HG03571 (cell line): ENCODE measurements around the gene TDP2.

Source experiments
- ATAC-seq: cut with Tn5 transposase; IDR thresholded peaks from one replicate; pipeline ENCODE4 v1.9.1; 2021; ENCODE audit not compliant: unreplicated experiment

Gene TDP2

GRCh38 chr6:24666641-24667377 is at the start of gene TDP2, which contains the start of gene ACOT13:
Gene TDP2, minus strand, starts transcription at chr6:24666899. Its CDS starts 37 bp downstream, at chr6:24666862.
Gene ACOT13, plus strand, starts transcription at chr6:24667077. Its CDS starts 187 bp downstream, at chr6:24667264.
- ATAC-seq: peak; percentile 95

GRCh38 chr6:24710519-24711303 is 44.0 kb upstream of the TDP2 start:
- no peak for ATAC-seq

GRCh38 chr6:24709014-24709711 is 42.5 kb upstream of the TDP2 start:
- no peak for ATAC-seq

GRCh38 chr6:24708612-24709011 is 41.9 kb upstream of the TDP2 start:
- no peak for ATAC-seq

GRCh38 chr6:24704468-24704867 is 37.8 kb upstream of the TDP2 start:
- no peak for ATAC-seq

- ATAC-seq: no peak
Observed at GRCh38 chr6:24702720-24703282, 36.1 kb upstream of the TDP2 start.

- ATAC-seq: no peak
Observed at GRCh38 chr6:24699521-24700359, 33.0 kb upstream of the TDP2 start.

GRCh38 chr6:24696097-24696496 is 29.4 kb upstream of the TDP2 start:
- no peak for ATAC-seq

- peak; percentile 60 for ATAC-seq
Observed at GRCh38 chr6:24695635-24696034, 28.9 kb upstream of the TDP2 start.

GRCh38 chr6:24694198-24694597 is 27.5 kb upstream of the TDP2 start:
- ATAC-seq: no peak

- no peak for ATAC-seq
Observed at GRCh38 chr6:24692848-24693592, 26.3 kb upstream of the TDP2 start.

- ATAC-seq: no peak
Observed at GRCh38 chr6:24692415-24692814, 25.7 kb upstream of the TDP2 start.

- ATAC-seq: no peak
Observed at GRCh38 chr6:24692003-24692402, 25.3 kb upstream of the TDP2 start.

GRCh38 chr6:24691550-24691949 is 24.9 kb upstream of the TDP2 start:
- ATAC-seq: no peak

- ATAC-seq: no peak
Observed at GRCh38 chr6:24690593-24690992, 23.9 kb upstream of the TDP2 start.

GRCh38 chr6:24689964-24690363 is 23.3 kb upstream of the TDP2 start:
- no peak for ATAC-seq

- ATAC-seq: no peak
Observed at GRCh38 chr6:24686946-24687345, 20.2 kb upstream of the TDP2 start.

GRCh38 chr6:24686408-24686807 is 19.7 kb upstream of the TDP2 start:
- ATAC-seq: no peak
